ENCODE results near the gene SLC25A5.

Gene SLC25A5

GRCh38 chrX:119505945-119506344, 37.7 kb downstream of the SLC25A5 start:
- no peak for DNase-seq (ENCODE audit: low spot score)

GRCh38 chrX:119507206-119507605, 39.0 kb downstream of the SLC25A5 start:
- DNase-seq (ENCODE audit: low spot score), result no peak

DNA sequence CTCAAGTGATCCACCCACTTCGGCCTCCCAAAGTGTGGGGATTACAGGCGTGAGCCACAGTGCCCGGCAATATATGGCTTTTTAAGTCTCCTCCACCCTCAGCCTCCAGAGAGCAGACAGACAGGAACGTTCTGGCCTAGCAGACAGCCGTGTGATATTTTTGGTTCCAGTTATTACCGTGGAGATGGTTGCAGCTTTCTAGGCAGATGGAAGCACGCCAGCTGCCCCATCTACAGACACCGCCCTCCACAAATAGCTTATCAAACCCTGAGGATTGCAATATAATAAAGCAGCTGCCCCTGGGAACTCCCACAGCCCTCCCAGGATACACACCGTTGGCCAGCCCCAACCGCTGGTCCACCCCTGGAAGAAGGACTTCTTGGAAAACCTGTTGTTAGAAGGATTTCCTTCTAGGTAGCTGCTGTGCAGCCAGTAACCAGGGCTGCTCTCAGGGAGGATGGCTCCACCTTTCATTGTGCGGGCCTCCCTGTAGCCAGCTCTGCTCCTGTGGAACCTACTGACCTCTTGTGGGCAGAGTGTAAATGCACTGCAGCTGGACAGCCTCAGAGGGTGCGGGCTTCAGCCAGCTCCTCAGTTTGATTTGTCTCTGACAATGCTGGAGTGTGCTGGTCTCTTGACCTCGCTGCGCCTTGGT, 44.0 kb downstream of the SLC25A5 start:
- DNase-seq (ENCODE audit: low spot score), result peak; percentile 1

DNA sequence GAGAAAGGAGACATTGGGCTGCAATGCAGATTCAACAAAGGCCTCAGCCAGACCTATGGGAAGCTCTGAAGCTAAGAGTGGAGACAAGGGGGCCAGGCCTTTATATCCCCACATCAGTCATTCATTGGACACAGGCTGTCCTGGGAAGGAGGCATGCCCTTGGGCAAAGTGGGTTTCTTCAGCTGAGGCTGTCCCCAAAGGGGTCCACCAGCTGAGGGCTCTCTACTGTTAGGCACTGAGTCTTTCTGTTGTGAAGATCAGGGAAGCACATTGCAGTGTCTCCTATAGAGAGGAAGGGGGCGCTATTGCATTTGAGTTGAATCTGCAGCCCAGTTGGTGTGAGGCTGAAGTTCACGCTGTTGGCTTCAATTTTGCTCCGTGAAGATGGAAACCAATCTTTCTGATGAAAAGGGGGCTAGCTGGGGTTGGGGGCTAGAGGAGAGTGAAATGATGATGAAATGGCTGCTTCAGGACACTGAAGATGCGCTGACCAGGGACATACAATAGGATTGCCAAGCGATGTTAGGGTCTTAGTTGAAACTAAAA, 48.0 kb downstream of the SLC25A5 start:
- peak; percentile 66 for DNase-seq (ENCODE audit: low spot score)

DNA sequence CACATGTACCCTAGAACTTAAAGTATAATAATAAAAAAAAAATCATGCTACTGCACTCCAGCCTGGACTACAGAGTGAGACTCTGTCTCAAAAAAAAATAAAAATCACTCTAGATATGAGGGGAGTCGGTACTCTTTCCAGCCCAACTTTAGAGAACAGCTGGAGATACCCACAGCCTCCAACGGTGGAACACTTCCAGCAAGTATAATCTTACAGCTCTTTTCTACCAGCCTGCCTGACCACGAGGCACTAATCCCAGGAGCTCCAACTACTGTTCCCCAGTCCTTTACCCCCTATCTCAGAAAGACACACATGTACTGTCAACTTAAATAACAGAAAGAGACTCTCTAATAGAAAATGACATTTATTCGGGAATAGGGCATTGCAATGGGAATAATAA, 50.1 kb downstream of the SLC25A5 start:
- DNase-seq (ENCODE audit: low spot score), result no peak
